ENCODE measurements around the gene DLD. TPM values are rescaled to one million over a fixed set of nuclear protein-coding genes. Genes with fewer than 3 reads are reported as not detected.

DLD gene
- total and polyA plus RNA-seq, 2 experiments from 2014 or later = 38.1 to 76.2 TPM

DNA sequence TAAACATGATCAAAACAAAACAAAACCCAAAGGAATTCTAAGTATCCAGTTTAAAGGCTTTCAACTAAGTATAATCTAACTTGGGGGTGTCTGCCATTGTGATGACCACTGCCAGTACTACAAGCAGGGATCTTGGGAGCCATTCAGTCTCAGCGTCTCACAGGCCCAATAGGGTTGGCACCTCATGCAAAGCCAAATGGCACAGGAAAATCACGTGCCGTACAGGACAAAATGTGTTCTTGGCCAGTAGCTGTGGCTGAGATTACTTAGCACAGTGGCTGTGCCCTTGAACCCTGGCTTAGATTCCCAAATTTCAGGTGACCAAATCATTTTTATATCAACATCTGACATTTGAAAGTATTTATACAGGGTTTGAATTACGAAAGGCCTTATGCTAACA, 50.0 kb downstream of the DLD start (continued):
- TF ChIP-seq, protein P1, sequence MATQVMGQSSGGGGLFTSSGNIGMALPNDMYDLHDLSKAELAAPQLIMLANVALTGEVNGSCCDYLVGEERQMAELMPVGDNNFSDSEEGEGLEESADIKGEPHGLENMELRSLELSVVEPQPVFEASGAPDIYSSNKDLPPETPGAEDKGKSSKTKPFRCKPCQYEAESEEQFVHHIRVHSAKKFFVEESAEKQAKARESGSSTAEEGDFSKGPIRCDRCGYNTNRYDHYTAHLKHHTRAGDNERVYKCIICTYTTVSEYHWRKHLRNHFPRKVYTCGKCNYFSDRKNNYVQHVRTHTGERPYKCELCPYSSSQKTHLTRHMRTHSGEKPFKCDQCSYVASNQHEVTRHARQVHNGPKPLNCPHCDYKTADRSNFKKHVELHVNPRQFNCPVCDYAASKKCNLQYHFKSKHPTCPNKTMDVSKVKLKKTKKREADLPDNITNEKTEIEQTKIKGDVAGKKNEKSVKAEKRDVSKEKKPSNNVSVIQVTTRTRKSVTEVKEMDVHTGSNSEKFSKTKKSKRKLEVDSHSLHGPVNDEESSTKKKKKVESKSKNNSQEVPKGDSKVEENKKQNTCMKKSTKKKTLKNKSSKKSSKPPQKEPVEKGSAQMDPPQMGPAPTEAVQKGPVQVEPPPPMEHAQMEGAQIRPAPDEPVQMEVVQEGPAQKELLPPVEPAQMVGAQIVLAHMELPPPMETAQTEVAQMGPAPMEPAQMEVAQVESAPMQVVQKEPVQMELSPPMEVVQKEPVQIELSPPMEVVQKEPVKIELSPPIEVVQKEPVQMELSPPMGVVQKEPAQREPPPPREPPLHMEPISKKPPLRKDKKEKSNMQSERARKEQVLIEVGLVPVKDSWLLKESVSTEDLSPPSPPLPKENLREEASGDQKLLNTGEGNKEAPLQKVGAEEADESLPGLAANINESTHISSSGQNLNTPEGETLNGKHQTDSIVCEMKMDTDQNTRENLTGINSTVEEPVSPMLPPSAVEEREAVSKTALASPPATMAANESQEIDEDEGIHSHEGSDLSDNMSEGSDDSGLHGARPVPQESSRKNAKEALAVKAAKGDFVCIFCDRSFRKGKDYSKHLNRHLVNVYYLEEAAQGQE (IDR thresholded peaks at IDR 0.05; ENCODE audit: unreplicated experiment) = no peak
- TF ChIP-seq, protein P2, sequence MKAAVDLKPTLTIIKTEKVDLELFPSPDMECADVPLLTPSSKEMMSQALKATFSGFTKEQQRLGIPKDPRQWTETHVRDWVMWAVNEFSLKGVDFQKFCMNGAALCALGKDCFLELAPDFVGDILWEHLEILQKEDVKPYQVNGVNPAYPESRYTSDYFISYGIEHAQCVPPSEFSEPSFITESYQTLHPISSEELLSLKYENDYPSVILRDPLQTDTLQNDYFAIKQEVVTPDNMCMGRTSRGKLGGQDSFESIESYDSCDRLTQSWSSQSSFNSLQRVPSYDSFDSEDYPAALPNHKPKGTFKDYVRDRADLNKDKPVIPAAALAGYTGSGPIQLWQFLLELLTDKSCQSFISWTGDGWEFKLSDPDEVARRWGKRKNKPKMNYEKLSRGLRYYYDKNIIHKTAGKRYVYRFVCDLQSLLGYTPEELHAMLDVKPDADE (IDR thresholded peaks at IDR 0.05) = no peak
- no peak for TF ChIP-seq JUNB (IDR thresholded peaks at IDR 0.05; ENCODE audit: unreplicated experiment)
- TF ChIP-seq CREB1 (CRISPR knock-in tag; IDR thresholded peaks at IDR 0.05; ENCODE audit: low read depth) = no peak

DNA sequence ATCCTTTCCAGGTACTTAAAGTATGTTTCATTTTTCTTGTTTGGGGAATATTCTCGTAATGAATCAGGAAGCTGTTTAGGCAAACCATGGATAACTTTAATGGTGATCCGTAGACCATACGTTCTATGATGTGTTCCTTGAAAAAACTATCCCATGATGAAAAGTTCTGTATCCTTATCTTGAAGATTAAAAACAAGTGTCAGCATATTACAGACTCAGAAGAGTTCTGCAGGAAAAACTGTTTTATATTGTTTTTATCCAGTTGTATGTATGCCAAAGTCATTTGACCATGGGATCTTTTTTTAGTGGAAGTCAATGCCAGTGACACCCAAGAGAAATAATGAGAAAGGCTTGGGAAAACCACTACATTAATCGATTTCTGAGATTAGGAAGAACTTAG, 52.0 kb downstream of the DLD start:
- no peak for DNase-seq (ENCODE audit: low spot score)
- Histone ChIP-seq H2AFZ (no peak overlapping the region), H4K20me1 (replicated peaks; ENCODE audit: insufficient read depth) (no peaks in the 10 kb centered on the region), H3F3A (replicated peaks; ENCODE audit: low read depth) (no peaks in the 10 kb centered on the region), H3K27me3 (ENCODE audit: insufficient read depth) (no peaks in the 10 kb centered on the region), H3K9me2 (ENCODE audit: insufficient read depth) (no peaks in the 10 kb centered on the region), H3K79me2 (replicated peaks; ENCODE audit: insufficient read depth) (no peaks in the 10 kb centered on the region), H3K4me3 (no peak overlapping the region), H3K27ac (ENCODE audit: low read depth) (no peak overlapping the region), H3K4me2 (no peak overlapping the region), H3K36me3 (ENCODE audit: insufficient read depth) (peaks cover 10% of the 10 kb centered on the region), H3K4me1 (ENCODE audit: insufficient read depth) (peaks cover 5% of the 10 kb centered on the region; the same call in 1 of the 2 replicates)
- Mint-ChIP-seq H3K27ac (no peak overlapping the region), H3K4me1 (peaks cover under 1% of the 10 kb centered on the region; the same call in 2 of the 3 replicates), H3K36me3 (ENCODE audit: low read depth) (peaks cover 5% of the 10 kb centered on the region; the same call in 2 of the 3 replicates), H3K9me3 (no peaks in the 10 kb centered on the region), H3K27me3 (ENCODE audit: insufficient read depth, low read depth, poor library complexity) (peaks cover 8% of the 10 kb centered on the region), H3K4me3 (no peak overlapping the region)
- no peak for ATAC-seq
- TF ChIP-seq POLR2AphosphoS5 (IDR thresholded peaks at IDR 0.05; ENCODE audit: low read depth) (no peak), ZNF331 (CRISPR knock-in tag; IDR thresholded peaks at IDR 0.05; ENCODE audit: low read depth) (no peak), NANOG (IDR thresholded peaks at IDR 0.05; ENCODE audit: borderline replicate concordance) (no peak)

DNA sequence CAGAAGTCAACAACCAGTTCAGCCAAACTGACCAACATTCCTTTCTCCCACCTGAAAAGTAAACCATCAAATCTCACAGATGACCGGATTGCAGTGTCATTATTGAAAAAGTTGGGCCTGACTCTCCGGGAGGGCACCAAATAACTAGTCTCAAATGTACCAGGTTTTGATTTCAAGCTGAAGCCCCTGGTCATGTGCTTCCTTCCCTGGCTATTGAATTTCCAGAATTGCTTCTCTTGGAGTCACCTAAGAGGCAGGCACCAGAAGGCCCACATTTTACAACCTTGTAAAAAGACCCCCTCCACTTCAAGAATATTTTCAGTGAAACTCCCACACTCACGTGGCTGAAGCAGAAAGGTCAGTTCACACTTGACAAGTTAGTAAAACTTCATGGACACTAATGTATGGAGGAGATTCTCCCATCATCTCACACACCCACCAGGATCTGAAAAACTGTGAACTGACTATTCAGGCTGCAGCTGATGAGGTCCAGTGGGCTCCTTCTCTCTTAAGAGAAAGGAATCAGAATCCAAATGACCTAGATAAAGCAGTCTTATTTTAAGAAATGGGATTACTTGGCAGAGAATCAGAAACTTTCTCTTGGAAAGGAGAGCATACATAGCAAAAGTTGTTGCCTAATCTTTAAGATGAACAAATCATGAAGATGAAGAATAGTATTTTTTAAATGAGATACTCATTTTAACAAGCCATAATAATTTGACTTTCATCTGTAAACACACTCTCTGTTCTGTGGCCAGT, 53.6 kb downstream of the DLD start:
- Histone ChIP-seq H3K4me3 (no peak overlapping the region), H3K27ac (ENCODE audit: low read depth) (no peak overlapping the region), H3K4me1 (ENCODE audit: insufficient read depth) (no peaks in the 10 kb centered on the region), H3K4me2 (no peak overlapping the region), H3K9me2 (ENCODE audit: insufficient read depth) (no peaks in the 10 kb centered on the region), H3K36me3 (ENCODE audit: insufficient read depth) (peaks cover 10% of the 10 kb centered on the region), H2AFZ (no peak overlapping the region), H3K79me2 (replicated peaks; ENCODE audit: insufficient read depth) (no peaks in the 10 kb centered on the region), H4K20me1 (replicated peaks; ENCODE audit: insufficient read depth) (no peaks in the 10 kb centered on the region), H3F3A (replicated peaks; ENCODE audit: low read depth) (no peaks in the 10 kb centered on the region), H3K27me3 (ENCODE audit: insufficient read depth) (no peaks in the 10 kb centered on the region)
- no peak overlapping the region for H3K4me3 Mint-ChIP-seq
- H3K4me1 Mint-ChIP-seq = peaks cover 2% of the 10 kb centered on the region; the same call in 2 of the 3 replicates
- ATAC-seq = no peak
- no peak for DNase-seq (ENCODE audit: low spot score)
- peaks cover 8% of the 10 kb centered on the region for H3K27me3 Mint-ChIP-seq (ENCODE audit: insufficient read depth, low read depth, poor library complexity)
- no peak overlapping the region for H3K27ac Mint-ChIP-seq
- peaks cover 5% of the 10 kb centered on the region; the same call in 2 of the 3 replicates for H3K36me3 Mint-ChIP-seq (ENCODE audit: low read depth)
- H3K9me3 Mint-ChIP-seq = no peaks in the 10 kb centered on the region
- TF ChIP-seq ZNF114 (CRISPR knock-in tag; IDR thresholded peaks at IDR 0.05) (no peak), CREB1 (CRISPR knock-in tag; IDR thresholded peaks at IDR 0.05; ENCODE audit: low read depth) (no peak), STAT1 (IDR thresholded peaks at IDR 0.05; ENCODE audit: unreplicated experiment) (no peak), JUNB (IDR thresholded peaks at IDR 0.05; ENCODE audit: unreplicated experiment) (no peak), POLR2AphosphoS5 (IDR thresholded peaks at IDR 0.05; ENCODE audit: low read depth) (no peak), EZH2 (IDR thresholded peaks at IDR 0.05; ENCODE audit: low read depth, unreplicated experiment) (no peak), NANOG (IDR thresholded peaks at IDR 0.05; ENCODE audit: borderline replicate concordance) (no peak), ZNF331 (CRISPR knock-in tag; IDR thresholded peaks at IDR 0.05; ENCODE audit: low read depth) (no peak)
- TF ChIP-seq, protein P3, sequence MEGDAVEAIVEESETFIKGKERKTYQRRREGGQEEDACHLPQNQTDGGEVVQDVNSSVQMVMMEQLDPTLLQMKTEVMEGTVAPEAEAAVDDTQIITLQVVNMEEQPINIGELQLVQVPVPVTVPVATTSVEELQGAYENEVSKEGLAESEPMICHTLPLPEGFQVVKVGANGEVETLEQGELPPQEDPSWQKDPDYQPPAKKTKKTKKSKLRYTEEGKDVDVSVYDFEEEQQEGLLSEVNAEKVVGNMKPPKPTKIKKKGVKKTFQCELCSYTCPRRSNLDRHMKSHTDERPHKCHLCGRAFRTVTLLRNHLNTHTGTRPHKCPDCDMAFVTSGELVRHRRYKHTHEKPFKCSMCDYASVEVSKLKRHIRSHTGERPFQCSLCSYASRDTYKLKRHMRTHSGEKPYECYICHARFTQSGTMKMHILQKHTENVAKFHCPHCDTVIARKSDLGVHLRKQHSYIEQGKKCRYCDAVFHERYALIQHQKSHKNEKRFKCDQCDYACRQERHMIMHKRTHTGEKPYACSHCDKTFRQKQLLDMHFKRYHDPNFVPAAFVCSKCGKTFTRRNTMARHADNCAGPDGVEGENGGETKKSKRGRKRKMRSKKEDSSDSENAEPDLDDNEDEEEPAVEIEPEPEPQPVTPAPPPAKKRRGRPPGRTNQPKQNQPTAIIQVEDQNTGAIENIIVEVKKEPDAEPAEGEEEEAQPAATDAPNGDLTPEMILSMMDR (conservative IDR thresholded peaks at IDR 0.05; ENCODE audit: low read depth in 2 of 2) = no peak
- TF ChIP-seq, protein P1 (IDR thresholded peaks at IDR 0.05; ENCODE audit: unreplicated experiment) = no peak

Data from GM23338 (cell line).